Measurements from ENCODE around the gene TBC1D19. TPM values are rescaled to one million over a fixed set of nuclear protein-coding genes. Genes with fewer than 3 reads are reported as not detected.

Gene TBC1D19
- total RNA-seq, 1 experiment from 2014 or later = 4.0 TPM

DNA sequence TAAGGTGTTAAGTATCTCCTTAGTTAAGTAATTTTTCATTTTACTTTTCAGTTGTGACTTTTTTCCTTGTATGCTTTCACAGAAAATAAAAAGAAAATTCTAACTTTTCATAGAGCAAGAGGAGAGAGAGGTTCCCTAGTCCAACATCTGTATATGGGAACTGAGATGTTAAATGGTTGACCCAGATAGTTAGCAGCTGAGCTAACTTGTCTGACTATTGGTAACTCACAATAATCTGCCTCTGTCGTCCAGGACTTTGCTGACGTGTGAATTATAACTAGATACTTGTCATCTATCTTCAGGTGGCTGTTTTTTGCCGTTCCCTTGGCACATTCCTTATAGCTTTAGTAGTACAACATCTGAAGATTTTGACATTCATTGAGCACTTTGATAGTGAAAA is 29.9 kb downstream of the TBC1D19 start:
- DNase-seq (no peak), ATAC-seq (no peak)
- H3K27ac ChIP-seq (ENCODE audit: low read length) = no peak overlapping the region
- no peaks in the 10 kb centered on the region for H3F3A ChIP-seq (ENCODE audit: low read length, unreplicated experiment)
- no peaks in the 10 kb centered on the region for H3K4me1 ChIP-seq (ENCODE audit: insufficient read depth, low read length)
- no peak overlapping the region for H3K4me2 ChIP-seq (ENCODE audit: low read length)
- TF ChIP-seq, protein P1, sequence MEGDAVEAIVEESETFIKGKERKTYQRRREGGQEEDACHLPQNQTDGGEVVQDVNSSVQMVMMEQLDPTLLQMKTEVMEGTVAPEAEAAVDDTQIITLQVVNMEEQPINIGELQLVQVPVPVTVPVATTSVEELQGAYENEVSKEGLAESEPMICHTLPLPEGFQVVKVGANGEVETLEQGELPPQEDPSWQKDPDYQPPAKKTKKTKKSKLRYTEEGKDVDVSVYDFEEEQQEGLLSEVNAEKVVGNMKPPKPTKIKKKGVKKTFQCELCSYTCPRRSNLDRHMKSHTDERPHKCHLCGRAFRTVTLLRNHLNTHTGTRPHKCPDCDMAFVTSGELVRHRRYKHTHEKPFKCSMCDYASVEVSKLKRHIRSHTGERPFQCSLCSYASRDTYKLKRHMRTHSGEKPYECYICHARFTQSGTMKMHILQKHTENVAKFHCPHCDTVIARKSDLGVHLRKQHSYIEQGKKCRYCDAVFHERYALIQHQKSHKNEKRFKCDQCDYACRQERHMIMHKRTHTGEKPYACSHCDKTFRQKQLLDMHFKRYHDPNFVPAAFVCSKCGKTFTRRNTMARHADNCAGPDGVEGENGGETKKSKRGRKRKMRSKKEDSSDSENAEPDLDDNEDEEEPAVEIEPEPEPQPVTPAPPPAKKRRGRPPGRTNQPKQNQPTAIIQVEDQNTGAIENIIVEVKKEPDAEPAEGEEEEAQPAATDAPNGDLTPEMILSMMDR (conservative IDR thresholded peaks at IDR 0.05; ENCODE audit: low read depth, low read length) = no peak
- TF ChIP-seq EZH2 (IDR thresholded peaks at IDR 0.05; ENCODE audit: low read length, unreplicated experiment) (no peak), EZH2phosphoT487 (IDR thresholded peaks at IDR 0.05; ENCODE audit: borderline replicate concordance, low read length) (no peak)
- ChIA-PET POLR2A (ENCODE audit: unreplicated experiment) (no interaction called here), CTCF (no interaction called here)
- H3K9me3 ChIP-seq (ENCODE audit: low read length) = no peaks in the 10 kb centered on the region
- H3K79me2 ChIP-seq (ENCODE audit: low read length) = no peaks in the 10 kb centered on the region
- H2AFZ ChIP-seq (ENCODE audit: low read length) = no peak overlapping the region
- no peak overlapping the region for H3K4me3 ChIP-seq (ENCODE audit: low read length)
- no TSS peak for BruUV-seq (replicated peaks)
- intact Hi-C loops (cut with micrococcal nuclease) = no loop called here
- no peaks in the 10 kb centered on the region for H3K9me2 ChIP-seq (replicated peaks; ENCODE audit: low read length)
- H3K27me3 ChIP-seq (ENCODE audit: low read length) = no peaks in the 10 kb centered on the region
- H3K36me3 ChIP-seq (ENCODE audit: low read depth, low read length) = no peaks in the 10 kb centered on the region
- no peak overlapping the region for H3K9ac ChIP-seq (ENCODE audit: low read length)
- no peaks in the 10 kb centered on the region for H4K20me1 ChIP-seq (ENCODE audit: low read length)

DNA sequence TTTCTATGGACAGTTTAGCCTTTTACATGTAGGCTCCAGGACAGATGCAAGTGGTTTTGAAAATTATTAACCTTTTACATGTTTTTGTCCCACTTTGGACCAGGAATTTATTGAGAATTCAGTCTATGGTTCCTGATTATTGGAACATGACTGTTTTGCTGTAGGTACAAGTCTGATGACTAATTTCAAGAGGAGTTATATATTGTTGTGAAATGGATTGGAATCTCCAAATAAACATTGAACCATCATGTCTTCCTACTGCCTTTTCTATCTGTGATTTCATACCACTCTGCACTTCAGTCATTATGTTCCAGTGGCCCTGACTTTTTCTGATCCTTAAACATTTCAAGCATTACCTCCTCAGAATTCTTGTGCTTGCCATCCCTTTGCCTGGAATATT is 35.9 kb downstream of the TBC1D19 start:
- H3K9ac ChIP-seq (ENCODE audit: low read length) = no peak overlapping the region
- H3K4me3 ChIP-seq (ENCODE audit: low read length) = no peak overlapping the region
- POLR2A ChIA-PET (ENCODE audit: unreplicated experiment) = no interaction called here
- no peaks in the 10 kb centered on the region for H3F3A ChIP-seq (ENCODE audit: low read length, unreplicated experiment)
- no peaks in the 10 kb centered on the region for H3K4me1 ChIP-seq (ENCODE audit: insufficient read depth, low read length)
- DNase-seq (peak; percentile 3), ATAC-seq (no peak)
- no peak for TF ChIP-seq EZH2 (IDR thresholded peaks at IDR 0.05; ENCODE audit: low read length, unreplicated experiment)
- TF ChIP-seq EZH2phosphoT487 (IDR thresholded peaks at IDR 0.05; ENCODE audit: borderline replicate concordance, low read length) = no peak
- TF ChIP-seq, protein P1 (conservative IDR thresholded peaks at IDR 0.05; ENCODE audit: low read depth, low read length) = no peak
- H3K27me3 ChIP-seq (ENCODE audit: low read length) = no peaks in the 10 kb centered on the region
- H3K9me2 ChIP-seq (replicated peaks; ENCODE audit: low read length) = no peaks in the 10 kb centered on the region
- H3K9me3 ChIP-seq (ENCODE audit: low read length) = no peaks in the 10 kb centered on the region
- no peak overlapping the region for H3K27ac ChIP-seq (ENCODE audit: low read length)
- intact Hi-C loops (cut with micrococcal nuclease) = no loop called here
- no peak overlapping the region for H2AFZ ChIP-seq (ENCODE audit: low read length)
- H3K79me2 ChIP-seq (ENCODE audit: low read length) = no peaks in the 10 kb centered on the region
- no peaks in the 10 kb centered on the region for H3K36me3 ChIP-seq (ENCODE audit: low read depth, low read length)
- CTCF ChIA-PET = no interaction called here
- H4K20me1 ChIP-seq (ENCODE audit: low read length) = no peaks in the 10 kb centered on the region
- H3K4me2 ChIP-seq (ENCODE audit: low read length) = no peak overlapping the region
- no TSS peak for BruUV-seq (replicated peaks)

DNA sequence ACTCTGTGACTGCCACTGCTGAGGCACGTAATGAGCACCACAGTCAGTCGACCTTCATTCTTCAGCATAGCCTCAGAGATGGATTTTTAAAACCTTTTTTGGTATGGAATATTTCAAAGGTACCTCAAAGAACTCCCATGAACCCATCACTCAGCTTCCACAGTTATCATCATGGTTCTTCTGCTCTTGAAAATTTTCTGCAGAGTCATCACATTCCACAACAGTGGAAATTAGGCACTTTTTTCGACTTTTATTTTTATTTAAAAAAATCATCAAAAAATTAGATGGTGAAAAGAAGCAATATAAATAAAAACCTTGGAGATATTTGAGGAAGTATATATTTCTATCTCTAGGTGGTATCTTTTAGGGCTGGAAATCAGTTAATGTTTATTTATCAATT is 37.5 kb downstream of the TBC1D19 start:
- no peaks in the 10 kb centered on the region for H3K36me3 ChIP-seq (ENCODE audit: low read depth, low read length)
- H3K9me2 ChIP-seq (replicated peaks; ENCODE audit: low read length) = no peaks in the 10 kb centered on the region
- H3K4me1 ChIP-seq (ENCODE audit: insufficient read depth, low read length) = no peaks in the 10 kb centered on the region
- no peak overlapping the region for H3K9ac ChIP-seq (ENCODE audit: low read length)
- no peaks in the 10 kb centered on the region for H3K27me3 ChIP-seq (ENCODE audit: low read length)
- no TSS peak for BruUV-seq (replicated peaks)
- no peak overlapping the region for H3K4me2 ChIP-seq (ENCODE audit: low read length)
- CTCF ChIA-PET = no interaction called here
- ATAC-seq (no peak), DNase-seq (no peak)
- POLR2A ChIA-PET (ENCODE audit: unreplicated experiment) = no interaction called here
- H3F3A ChIP-seq (ENCODE audit: low read length, unreplicated experiment) = no peaks in the 10 kb centered on the region
- intact Hi-C loops (cut with micrococcal nuclease) = no loop called here
- H2AFZ ChIP-seq (ENCODE audit: low read length) = no peak overlapping the region
- TF ChIP-seq EZH2phosphoT487 (IDR thresholded peaks at IDR 0.05; ENCODE audit: borderline replicate concordance, low read length) (no peak), EZH2 (IDR thresholded peaks at IDR 0.05; ENCODE audit: low read length, unreplicated experiment) (no peak)
- TF ChIP-seq, protein P1 (conservative IDR thresholded peaks at IDR 0.05; ENCODE audit: low read depth, low read length) = no peak
- H3K9me3 ChIP-seq (ENCODE audit: low read length) = no peaks in the 10 kb centered on the region
- no peaks in the 10 kb centered on the region for H3K79me2 ChIP-seq (ENCODE audit: low read length)
- no peak overlapping the region for H3K4me3 ChIP-seq (ENCODE audit: low read length)
- H3K27ac ChIP-seq (ENCODE audit: low read length) = no peak overlapping the region
- H4K20me1 ChIP-seq (ENCODE audit: low read length) = no peaks in the 10 kb centered on the region

All from PC-3 (cell line).